ENCODE measurements around the gene CREB3L2. TPM values are rescaled to one million over a fixed set of nuclear protein-coding genes. Genes with fewer than 3 reads are reported as not detected.

CREB3L2 gene
- total and polyA plus RNA-seq, 12 donors: 11.4 to 169 (median 63.1) TPM

DNA sequence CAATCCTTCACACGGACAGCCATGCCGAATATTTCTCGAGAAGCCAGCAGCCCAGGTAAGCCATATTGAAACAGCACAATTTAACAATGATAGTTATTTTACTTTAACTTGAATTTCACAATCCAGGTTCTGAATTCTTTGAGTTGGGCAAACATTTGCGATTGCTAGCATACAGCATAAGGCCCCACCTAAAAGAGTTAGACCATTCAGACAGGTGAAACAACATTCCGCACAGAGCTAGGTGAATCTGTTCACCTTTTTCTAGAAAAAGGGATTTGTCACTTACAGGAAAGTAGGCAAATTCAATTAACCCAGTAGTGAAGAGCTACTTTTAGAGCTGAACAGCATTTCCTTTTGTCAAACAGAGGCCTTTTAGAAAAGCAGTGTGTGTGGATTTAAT lies 45.3 kb downstream of the CREB3L2 start:
- H3K27me3 ChIP-seq: no peaks in the 10 kb centered on the region
- H3K4me1 ChIP-seq (replicated peaks in 1 of 2): peaks cover 37 to 81% of the 10 kb centered on the region in 2 donors
- no peaks in the 10 kb centered on the region for H3K9me3 ChIP-seq (replicated peaks in 1 of 3)
- H3K4me3 ChIP-seq: no peak overlapping the region
- DNase-seq: no peak
- no peak for TF ChIP-seq POLR2A (IDR thresholded peaks at IDR 0.05)
- TF ChIP-seq, protein P1, sequence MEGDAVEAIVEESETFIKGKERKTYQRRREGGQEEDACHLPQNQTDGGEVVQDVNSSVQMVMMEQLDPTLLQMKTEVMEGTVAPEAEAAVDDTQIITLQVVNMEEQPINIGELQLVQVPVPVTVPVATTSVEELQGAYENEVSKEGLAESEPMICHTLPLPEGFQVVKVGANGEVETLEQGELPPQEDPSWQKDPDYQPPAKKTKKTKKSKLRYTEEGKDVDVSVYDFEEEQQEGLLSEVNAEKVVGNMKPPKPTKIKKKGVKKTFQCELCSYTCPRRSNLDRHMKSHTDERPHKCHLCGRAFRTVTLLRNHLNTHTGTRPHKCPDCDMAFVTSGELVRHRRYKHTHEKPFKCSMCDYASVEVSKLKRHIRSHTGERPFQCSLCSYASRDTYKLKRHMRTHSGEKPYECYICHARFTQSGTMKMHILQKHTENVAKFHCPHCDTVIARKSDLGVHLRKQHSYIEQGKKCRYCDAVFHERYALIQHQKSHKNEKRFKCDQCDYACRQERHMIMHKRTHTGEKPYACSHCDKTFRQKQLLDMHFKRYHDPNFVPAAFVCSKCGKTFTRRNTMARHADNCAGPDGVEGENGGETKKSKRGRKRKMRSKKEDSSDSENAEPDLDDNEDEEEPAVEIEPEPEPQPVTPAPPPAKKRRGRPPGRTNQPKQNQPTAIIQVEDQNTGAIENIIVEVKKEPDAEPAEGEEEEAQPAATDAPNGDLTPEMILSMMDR (IDR thresholded peaks at IDR 0.05): no peak
- intact Hi-C loops (cut with DNase I): no loop called here
- H3K36me3 ChIP-seq (replicated peaks in 1 of 2): no peaks in the 10 kb centered on the region
- peak overlapping the region in 1 of 5 donors; percentile 36 for H3K27ac ChIP-seq
- WGBS, 4 donors: 94 to 97% (median 97%) methylated on average over 5 of the region's 5 CpGs

DNA sequence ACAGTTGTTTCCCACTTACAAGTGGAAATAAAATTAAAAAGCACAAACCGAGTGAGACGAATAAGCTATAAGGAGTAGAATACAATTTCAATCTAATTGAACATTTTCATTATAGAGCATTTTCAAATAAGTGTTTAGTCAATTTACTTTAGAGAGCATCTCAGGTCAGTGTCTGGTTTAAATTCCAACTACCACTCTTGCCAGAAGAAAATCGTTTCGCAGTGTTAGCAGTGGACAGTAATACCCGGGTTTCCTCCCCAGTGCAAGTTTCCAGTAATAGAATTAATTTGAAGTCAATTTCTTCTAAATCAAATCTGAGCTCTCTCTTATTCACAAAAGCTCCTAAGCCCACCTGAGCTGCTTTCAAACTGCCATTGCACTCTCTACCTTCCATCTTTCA lies 45.7 kb downstream of the CREB3L2 start:
- WGBS, 4 donors: 67 to 69% (median 68%) methylated on average over 5 of the region's 5 CpGs

DNA sequence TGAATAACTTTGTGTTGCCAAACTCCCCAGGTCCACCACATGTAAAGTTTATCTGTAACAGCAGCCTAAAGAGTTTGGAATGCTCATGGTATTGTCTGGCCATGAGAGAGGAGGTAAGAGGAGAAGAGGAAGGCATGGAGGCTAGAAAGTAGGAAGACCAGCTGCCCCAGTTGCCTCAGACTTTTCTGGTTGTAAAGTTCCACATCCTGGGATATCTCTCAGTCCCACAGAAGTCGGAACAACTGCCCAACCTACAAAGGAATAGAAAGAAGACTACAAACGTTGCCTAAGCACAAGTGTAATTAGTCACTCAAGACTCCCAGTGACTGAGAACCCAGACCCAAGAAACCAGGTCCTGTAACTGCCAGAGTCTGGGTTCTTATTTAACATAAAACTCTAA lies 47.3 kb downstream of the CREB3L2 start:
- WGBS, 4 donors: 39 to 48% (median 44%) methylated on average over 2 of the region's 2 CpGs
- Histone ChIP-seq H3K27me3 (no peaks in the 10 kb centered on the region), H3K27ac (peak overlapping the region in 3 of 5 donors; percentile 29 to 51 (median 33)), H3K4me1 (replicated peaks in 1 of 2) (peaks cover 43 to 93% of the 10 kb centered on the region in 2 donors), H3K4me3 (no peak overlapping the region), H3K9me3 (replicated peaks in 1 of 3) (no peaks in the 10 kb centered on the region), H3K36me3 (replicated peaks in 1 of 2) (no peaks in the 10 kb centered on the region)
- DNase-seq: no peak
- TF ChIP-seq, protein P1 (IDR thresholded peaks at IDR 0.05): no peak
- no peak for TF ChIP-seq POLR2A (IDR thresholded peaks at IDR 0.05)
- intact Hi-C loops (cut with DNase I): no loop called here

More for the DNA sequence above, 45.7 kb downstream of the CREB3L2 start:
- H3K9me3 ChIP-seq (replicated peaks in 1 of 3): no peaks in the 10 kb centered on the region
- intact Hi-C loops (cut with DNase I): no loop called here
- TF ChIP-seq, protein P1 (IDR thresholded peaks at IDR 0.05): no peak
- no peak for TF ChIP-seq POLR2A (IDR thresholded peaks at IDR 0.05)
- no peaks in the 10 kb centered on the region for H3K27me3 ChIP-seq
- H3K27ac ChIP-seq: peak overlapping the region in 2 of 5 donors; percentile 33 to 36
- peaks cover 33 to 80% of the 10 kb centered on the region in 2 donors for H3K4me1 ChIP-seq (replicated peaks in 1 of 2)
- DNase-seq: no peak
- no peaks in the 10 kb centered on the region for H3K36me3 ChIP-seq (replicated peaks in 1 of 2)
- no peak overlapping the region for H3K4me3 ChIP-seq

DNA sequence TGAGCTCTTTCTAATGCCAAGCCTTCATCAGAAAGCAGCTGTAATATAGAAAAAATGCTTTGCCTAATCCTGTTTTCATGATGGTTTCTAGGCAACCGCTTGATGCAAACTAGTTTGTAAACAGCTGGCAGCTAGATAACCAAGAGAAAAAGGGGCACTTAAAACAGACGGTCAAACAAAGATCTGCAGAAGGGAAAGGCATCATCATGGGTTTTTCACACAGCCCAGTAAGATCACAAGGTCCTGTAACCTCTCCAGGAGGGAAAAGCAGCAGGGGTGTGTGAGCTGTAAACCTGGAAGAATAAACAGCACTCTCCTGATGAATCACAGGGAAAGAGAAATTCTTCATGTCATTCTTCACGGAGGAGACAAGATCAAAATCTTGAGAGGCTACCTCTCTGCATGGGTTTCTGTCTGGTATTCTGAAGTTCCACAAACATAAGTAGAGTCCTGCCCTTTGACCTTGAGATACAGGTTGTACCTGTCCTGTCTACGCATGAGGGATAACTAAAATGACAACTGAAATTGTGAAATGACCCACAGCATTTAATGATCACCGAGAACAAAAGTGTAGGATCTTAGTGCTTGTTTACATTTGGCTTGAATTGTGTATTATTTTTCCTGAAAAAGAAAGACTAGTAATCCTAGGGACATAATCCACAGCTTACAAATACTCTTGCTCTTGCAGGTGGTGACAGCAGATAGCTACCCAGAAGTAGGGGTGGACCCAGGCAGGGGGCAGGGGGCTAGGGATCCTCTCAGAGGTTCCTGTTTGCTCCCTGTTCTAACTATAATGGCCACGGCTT lies 48.0 kb downstream of the CREB3L2 start:
- TF ChIP-seq, protein P1 (IDR thresholded peaks at IDR 0.05): no peak
- no peak for TF ChIP-seq POLR2A (IDR thresholded peaks at IDR 0.05)
- H3K27me3 ChIP-seq: no peaks in the 10 kb centered on the region
- peaks cover 46 to 93% of the 10 kb centered on the region in 2 donors for H3K4me1 ChIP-seq (replicated peaks in 1 of 2)
- intact Hi-C loops (cut with DNase I): no loop called here
- no peak overlapping the region for H3K4me3 ChIP-seq
- peak in 2 of 7 donors; percentile 23 to 65 for DNase-seq
- WGBS, 4 donors: 50 to 60% (median 57%) methylated on average over 6 of the region's 6 CpGs
- H3K9me3 ChIP-seq (replicated peaks in 1 of 3): no peaks in the 10 kb centered on the region
- no peaks in the 10 kb centered on the region for H3K36me3 ChIP-seq (replicated peaks in 1 of 2)
- peak overlapping the region in 3 of 5 donors; percentile 29 to 51 (median 33) for H3K27ac ChIP-seq

All from adrenal gland (tissue), 12 donors.